Medulla oblongata (tissue), 1 donor: ENCODE data around the gene CDC20.
"Not testable (repeated sequence)": the region's sequence is repeated elsewhere in the genome, so short reads cannot be mapped to it uniquely, and the experiment has no call there.

Experiments
- DNase-seq: peaks from one replicate; pipeline ENCODE4 v3.0.0-alpha.2; 2015; ENCODE audit errors: extremely low spot score

Gene CDC20

DNA sequence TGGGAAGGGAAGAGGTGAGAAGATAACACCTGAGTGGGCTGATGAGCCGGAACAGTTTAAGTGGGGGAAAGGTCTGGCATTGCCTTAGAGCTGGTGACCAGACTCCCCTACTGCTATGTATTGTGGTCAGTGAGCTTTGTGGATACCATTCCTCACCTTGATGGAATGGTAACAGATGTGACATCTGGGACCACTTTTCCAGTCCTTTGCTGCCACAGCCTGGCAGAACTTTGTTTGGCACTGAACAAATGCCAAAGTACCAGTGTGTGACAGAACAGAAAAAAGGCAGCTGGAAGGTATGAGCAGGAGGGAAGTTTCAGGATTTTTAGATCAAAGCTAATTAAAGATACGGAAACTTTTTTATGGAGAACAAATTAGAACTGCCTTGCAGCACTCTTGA lies 24.7 kb downstream of the CDC20 start:
- peak; percentile 84 for DNase-seq

DNA sequence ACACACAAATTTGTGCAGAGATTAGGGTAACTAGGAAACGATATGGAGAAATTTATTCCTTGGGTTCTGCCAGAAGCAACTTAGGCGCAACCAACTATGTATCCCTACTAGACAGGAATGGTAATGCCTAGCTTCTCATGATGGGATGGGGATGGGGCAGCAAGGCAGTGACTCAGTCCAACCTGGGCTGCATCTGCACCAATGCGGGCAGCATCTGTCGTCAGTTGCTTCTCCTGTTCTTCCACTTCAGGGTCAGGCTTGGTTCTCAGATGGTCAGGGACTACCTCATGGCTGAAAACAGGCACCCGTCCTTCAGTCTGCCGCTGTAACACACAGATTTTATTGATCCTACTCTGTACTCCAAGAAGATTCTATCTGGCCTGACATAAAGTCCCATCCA lies 27.9 kb downstream of the CDC20 start:
- DNase-seq, result no peak

DNA sequence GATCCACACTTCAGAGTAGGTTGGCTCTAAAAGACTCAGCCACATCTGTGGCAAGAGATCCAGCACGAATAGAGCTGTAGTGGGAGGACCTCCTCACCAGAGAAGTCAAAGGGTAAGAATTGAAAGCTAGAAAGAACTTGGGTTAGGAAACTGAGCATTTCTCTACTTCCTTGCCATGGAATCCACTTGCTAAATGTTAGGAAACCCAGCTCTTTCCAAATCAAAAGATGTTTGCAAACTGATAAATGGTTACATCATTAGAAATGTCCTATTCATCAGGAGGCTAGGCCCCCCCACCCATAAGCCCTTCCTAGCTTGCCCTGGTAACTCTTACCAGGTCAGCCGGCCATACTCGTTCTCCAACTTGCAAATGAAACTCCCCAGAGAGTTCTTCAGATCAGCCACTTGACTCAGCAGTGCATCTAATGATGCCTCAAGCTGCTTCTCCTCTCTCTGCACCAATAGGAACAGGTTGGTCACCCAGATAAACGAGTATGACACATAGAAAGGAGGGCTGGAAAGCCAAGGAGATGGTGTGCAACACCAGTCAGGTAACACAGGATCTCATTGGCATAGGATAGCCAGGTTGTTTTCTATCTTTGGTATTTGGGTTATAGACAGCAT lies 29.3 kb downstream of the CDC20 start:
- DNase-seq, result no peak

DNA sequence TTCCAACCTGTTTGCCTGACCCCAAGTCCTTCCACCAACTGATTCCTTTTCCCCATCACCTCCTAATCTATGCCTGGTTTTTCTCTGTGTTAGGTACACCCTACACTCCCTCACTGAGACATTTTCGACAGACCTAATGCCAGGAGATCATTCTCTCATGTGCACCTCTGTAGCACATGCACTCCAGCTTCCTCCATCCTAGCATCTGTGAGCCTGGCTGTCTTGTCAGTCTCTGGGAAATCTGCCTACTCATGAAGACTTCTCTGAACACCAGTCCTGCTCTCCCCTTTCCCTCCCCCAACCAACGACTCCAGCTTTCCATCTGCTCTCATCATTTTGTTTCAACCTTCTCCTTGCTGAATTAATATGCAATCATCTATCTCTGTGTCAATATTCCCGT lies 29.8 kb downstream of the CDC20 start:
- no peak for DNase-seq

DNA sequence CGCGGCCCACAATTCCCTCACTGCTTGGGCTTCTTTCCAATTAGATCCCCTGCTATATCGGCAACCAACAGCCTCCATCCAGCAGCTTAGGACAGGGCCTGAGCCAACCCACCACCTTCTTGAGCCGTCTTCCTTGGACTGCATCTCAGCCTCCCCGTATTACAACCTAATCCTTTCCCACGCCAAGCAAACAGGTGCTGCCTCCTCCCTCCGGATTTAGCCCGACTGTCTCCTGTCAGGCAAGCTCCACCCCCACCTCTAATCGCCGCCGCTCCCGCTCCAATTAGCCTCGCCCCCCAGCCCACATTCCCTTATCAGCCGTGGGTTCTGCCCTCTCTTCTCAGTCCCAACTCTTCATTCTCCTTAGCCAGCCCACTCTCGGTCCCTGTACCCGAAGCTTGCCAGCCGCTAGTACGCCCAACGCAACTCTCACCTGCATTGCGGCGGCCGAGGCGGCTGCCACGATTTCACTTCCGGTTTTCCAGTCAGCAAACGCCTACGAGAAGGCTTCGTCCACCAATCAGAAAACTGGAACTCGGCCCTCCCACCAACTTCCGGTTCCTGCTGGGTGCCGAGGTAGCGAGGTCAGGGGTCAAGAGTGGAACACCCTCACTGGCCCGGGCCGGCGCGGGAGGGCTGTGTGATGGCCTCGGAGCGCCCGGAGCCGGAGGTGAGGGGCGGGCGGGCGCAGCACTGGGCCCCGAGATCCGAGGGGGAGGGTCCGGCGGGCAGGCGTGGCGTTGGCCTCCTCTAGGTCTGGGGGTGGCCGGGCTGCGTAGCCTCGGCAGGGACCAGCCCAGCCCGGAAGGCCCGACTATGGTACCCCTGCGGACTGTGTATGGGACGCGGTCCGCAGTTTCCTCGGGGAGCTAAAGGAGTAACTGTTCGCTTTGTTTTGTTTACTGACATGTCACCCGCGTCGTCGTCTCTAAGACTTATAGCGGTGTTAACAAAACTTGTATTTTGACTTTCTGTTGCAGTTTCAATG lies 30.8 kb downstream of the CDC20 start, which contains the start of the genes MED8 and SZT2:
Gene MED8 (minus strand): TSS at position 475 of the 988 bp plus-strand sequence. CDS start 36 bp downstream, at position 439.
Gene SZT2 (plus strand): TSS at position 574 of the 988 bp plus-strand sequence. CDS start 70 bp downstream, at position 644.
- DNase-seq, result peak; percentile 98

- DNase-seq, result no peak
Measured at GRCh38 chr1:43392702-43393101, 33.9 kb downstream of the CDC20 start.

DNA sequence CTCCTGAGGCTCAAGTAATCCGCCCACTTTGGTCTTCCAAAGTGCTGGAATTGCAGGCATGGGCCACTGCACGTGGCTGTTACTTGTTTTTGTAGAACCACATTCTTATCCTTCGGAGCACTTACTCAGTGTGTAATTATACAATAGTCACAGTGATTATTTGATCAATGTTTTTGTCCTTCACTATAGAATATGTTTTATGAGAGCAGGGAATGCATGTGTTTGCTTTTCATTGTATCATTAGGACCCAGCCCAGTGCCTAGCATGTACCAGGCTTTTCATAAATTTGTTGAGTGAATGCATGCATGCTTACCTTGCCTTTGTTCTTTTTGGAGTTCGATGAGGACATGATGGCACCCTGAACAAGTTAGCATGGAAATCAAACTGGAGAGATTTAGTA lies 36.7 kb downstream of the CDC20 start:
- DNase-seq, result no peak

GRCh38 chr1:43396059-43396458 lies 37.3 kb downstream of the CDC20 start:
- no peak for DNase-seq

DNA sequence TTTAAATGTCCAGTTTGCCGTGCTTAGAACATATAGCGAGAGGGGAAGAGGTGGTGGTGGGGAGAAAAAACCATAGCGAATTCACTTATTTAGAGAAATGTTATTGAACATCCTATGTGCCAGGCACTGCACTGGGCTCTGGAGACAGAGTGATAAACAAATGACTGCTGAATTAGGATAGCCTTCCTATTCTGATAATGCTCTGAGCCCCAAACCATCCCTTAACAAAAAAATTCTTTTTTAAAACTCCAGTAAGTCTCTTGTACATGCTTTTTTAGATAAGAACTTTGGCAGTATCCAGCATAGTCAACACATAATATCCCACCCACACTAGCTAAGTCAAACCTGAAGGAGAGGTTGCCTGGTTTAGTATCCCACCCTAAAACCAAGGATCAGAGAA lies 39.4 kb downstream of the CDC20 start:
- no peak for DNase-seq

DNA sequence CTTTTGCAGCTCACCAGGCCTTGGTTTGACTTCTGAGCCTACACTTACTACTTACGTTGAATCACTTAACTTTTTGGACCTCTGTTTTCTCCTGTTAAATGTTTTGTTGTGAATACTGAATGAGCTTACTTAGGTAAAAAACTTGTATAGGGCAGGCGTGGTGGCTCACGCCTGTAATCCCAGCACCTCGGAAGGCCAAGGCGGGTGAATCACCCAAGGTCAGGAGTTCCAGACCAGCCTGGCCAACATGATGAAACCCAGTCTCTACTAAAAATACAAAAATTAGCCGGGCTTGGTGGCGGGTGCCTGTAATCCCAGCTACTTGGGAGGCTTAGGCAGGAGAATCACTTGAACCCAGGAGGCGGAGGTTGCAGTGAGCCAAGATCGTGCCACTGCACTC lies 41.7 kb downstream of the CDC20 start:
- not testable (repeated sequence) for DNase-seq

DNA sequence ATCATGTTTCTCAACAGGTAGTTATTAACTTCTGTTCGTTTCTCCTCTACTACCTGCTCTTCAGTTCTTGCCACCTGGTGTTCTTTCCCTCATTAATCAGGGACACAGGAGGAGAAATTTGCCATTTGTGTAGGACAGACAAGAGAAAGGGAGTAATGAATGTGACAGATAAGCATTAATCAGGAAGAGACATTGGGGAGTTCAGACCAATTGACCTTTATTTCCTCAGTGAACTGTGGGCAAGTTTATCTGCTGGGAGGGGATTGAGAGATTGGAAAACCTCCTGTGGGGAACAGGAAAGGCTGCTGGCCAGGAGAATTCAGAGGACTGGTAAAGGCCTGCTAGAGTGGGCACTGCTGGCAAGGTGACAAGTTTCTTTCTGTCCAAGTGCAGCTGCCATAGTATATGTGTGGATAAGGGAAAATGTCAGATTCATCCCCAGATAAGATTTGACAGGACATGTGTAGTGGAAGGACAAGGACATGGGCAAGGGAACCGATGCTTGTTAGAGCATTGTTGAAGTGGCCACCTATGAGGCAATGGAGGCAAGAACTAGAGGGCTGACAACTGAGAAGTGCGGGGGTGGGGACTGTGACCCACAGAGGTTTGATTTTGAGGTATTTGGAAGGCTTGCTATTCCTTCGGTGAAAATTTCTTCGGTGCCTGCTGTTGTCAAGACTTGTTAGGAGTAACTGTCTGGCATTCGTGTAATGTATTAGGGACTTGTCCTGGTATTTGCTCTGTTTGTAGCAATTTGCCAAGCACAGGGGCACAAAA lies 43.5 kb downstream of the CDC20 start:
- DNase-seq, result no peak

DNA sequence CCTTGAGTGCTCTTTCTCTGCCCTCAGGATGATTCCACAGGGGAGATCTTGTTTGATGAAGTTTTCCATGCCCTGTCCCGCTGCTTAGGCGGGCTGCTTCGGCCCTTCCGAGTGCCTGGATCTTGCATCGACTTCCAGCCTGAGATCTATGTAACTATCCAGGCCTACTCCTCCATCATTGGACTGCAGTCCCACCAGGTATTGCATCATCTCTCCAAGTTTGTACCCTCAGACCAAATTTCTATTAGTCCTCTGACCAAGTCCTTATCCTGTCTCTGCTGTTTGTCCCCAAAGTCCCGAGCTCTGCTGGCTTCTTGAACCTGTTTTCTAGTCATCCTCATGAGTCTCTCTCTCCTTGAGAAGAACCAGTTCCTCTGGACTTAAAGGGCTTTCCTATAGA lies 45.6 kb downstream of the CDC20 start:
- DNase-seq, result no peak

DNA sequence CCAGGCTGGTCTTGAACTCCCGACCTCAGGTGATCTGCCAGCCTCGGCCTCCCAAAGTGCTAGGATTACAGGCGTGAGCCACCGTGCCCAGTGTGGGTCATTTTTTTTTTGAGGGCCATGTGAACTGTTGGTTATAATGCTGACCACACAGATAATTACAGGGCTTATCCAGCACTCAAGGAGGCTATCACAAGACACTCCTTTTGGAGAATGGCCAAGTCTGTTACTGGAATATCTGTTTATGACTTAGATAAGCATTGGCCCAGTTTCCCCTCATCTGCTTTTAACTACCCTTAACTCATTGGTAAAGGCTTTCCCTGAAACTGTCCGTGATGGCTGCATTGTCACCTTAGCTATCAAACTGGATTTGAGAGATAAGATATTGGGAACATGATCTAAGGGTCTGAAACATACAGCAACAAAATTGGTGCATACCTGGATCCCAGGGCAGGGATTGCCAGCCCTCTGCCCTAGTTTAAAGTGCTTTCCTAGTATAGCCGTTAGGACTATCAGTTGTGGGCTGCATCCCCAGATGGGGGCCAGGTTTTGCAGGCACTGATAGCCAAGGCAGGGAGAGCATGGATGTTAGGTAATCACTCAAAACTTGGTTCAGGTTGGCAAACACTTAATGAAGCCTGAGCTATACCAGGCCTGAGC lies 46.6 kb downstream of the CDC20 start:
- DNase-seq, result no peak

DNA sequence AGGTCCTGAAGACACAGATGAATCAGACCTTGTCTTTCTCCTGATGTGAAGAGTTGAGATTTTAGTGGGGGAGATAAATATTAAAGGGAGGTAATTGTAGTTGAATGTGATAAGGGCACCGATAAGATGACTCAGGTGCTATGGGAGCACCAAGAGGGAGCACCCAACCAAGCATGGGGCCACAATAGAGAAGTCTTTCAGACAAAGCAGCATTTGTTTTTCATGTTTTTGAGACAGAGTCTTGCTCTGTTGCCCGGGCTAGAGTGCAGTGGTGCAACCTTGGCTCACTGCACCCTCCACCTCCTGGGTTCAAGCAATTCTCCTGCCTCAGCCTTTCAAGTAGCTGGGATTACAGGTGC lies 47.1 kb downstream of the CDC20 start:
- DNase-seq, result no peak

- DNase-seq, result no peak
Measured at GRCh38 chr1:43410571-43410970, 51.8 kb downstream of the CDC20 start.
